Endodermal cell (in vitro differentiated cells): ENCODE data around the gene ATP1B1. TPM values are rescaled to one million over a fixed set of nuclear protein-coding genes. Genes with fewer than 3 reads are reported as not detected.
A peak's percentile ranks its signal among the peaks of the same experiment; 100 is the strongest.

Source experiments
- DNase-seq: peaks from one replicate; pipeline ENCODE4 v3.0.0-alpha.2; 2017
- H3K27ac ChIP-seq: 2 replicates; pipeline ENCODE4 v1.5.1; 2013; ENCODE audit warnings: mild to moderate bottlenecking, low read depth, low read length, moderate library complexity
- H3K27me3 ChIP-seq: 2 replicates; pipeline ENCODE4 v1.6.1; 2013; ENCODE audit warnings: mild to moderate bottlenecking, low read length, moderate library complexity; ENCODE audit not compliant: insufficient read depth, control insufficient read depth, poor library complexity, severe bottlenecking
- H3K36me3 ChIP-seq: 2 replicates; pipeline ENCODE4 v1.7.0; 2013; ENCODE audit warnings: mild to moderate bottlenecking, low read length, moderate library complexity; ENCODE audit not compliant: control insufficient read depth, insufficient read depth
- H3K4me1 ChIP-seq: one replicate; pipeline ENCODE4 v1.7.0; 2013; ENCODE audit warnings: low read length; ENCODE audit not compliant: control insufficient read depth, insufficient read depth
- H3K4me3 ChIP-seq: 2 replicates; pipeline ENCODE4 v1.5.1; 2013; ENCODE audit warnings: mild to moderate bottlenecking, low read length, moderate library complexity
- H3K9ac ChIP-seq: 2 replicates; pipeline ENCODE4 v1.6.1; 2013; ENCODE audit warnings: mild to moderate bottlenecking, low read length, moderate library complexity; ENCODE audit not compliant: poor library complexity, severe bottlenecking; ENCODE audit errors: extremely low read depth
- H3K9me3 ChIP-seq: 2 replicates; pipeline ENCODE4 v1.6.1; 2013; ENCODE audit warnings: mild to moderate bottlenecking, low read length, moderate library complexity; ENCODE audit not compliant: control insufficient read depth
- H3K27ac Mint-ChIP-seq: 2 replicates; pipeline ENCODE4 v1.8.0; 2020; ENCODE audit warnings: mixed read lengths
- H3K27me3 Mint-ChIP-seq: 2 replicates; pipeline ENCODE4 v1.8.0; 2021; ENCODE audit warnings: mild to moderate bottlenecking, mixed read lengths; ENCODE audit not compliant: insufficient read depth
- H3K36me3 Mint-ChIP-seq: 2 replicates; pipeline ENCODE4 v1.8.0; 2020; ENCODE audit warnings: low read depth, mixed read lengths
- H3K4me1 Mint-ChIP-seq: 2 replicates; pipeline ENCODE4 v1.8.0; 2020; ENCODE audit warnings: mixed read lengths
- H3K4me3 Mint-ChIP-seq: 2 replicates; pipeline ENCODE4 v1.8.0; 2020; ENCODE audit warnings: mild to moderate bottlenecking, moderate library complexity, mixed read lengths
- H3K9me3 Mint-ChIP-seq: 2 replicates; pipeline ENCODE4 v1.8.0; 2020; ENCODE audit warnings: mild to moderate bottlenecking, mixed read lengths
- CTCF ChIP-seq: fragments of 200-600 bp; sonication (generic); conservative IDR thresholded peaks from 2 replicates; pipeline ENCODE4 v1.5.0; 2021; ENCODE audit warnings: antibody characterized with exemption, mild to moderate bottlenecking
- WGBS, 2 experiments: methylation state at CpG; one replicate each; pipeline versions ENCODE4 v1.1.5 to v1.1.7; 2013; ENCODE audit warnings: missing lambda C conversion rate in 2 of 2, mixed read lengths in 1 of 2; ENCODE audit not compliant: insufficient coverage in 1 of 2, insufficient read length in 1 of 2; 5-methylcytosine and 5-hydroxymethylcytosine counted together
- long read RNA-seq, 4 experiments: library from polyadenylated mRNA in 2 of 4; library from RNA in 1 of 4; library from capped mRNA in 1 of 4; stranded (forward) in 3 of 4; unstranded in 1 of 4; transcript quantifications; one replicate each; pipeline ENCODE4 v2.0.0, GENCODE V29; 2020 to 2021; ENCODE audit warnings: inconsistent platforms in 1 of 4
- polyA plus RNA-seq, 2 experiments: library from polyadenylated mRNA; stranded (reverse); fragments of 50-300 nt; gene quantifications; one replicate each; pipeline ENCODE4 v1.2.3, GENCODE V29; 2013
- total RNA-seq, 2 donors: library from RNA; stranded (reverse); fragmentation: NEBNext Ultra II Directional in 1 of 2; extraction: Animal tissue kit (Norgen Biotek cat#: 25700) in 1 of 2; gene quantifications; 2 replicates in 1 of 2; 3 replicates in 1 of 2; pipeline ENCODE4 v1.2.1, GENCODE V29; 2021

ATP1B1 gene
- 10 to 100 TPM; 49.9 to 56.3 TPM for total RNA-seq
- polyA plus RNA-seq (2013, experiment 1 of 2) = 68.1 TPM
- polyA plus RNA-seq (2013, experiment 2 of 2) = 67.6 TPM
- long read RNA-seq, experiment 1, partial matches to known transcripts = 11 of 20 reads
- long read RNA-seq, experiment 1, other reads (novel, unspliced or antisense) = 9 of 20 reads
- long read RNA-seq, experiment 2, transcript ATP1B1-201 (6 exons, 1,883 nt) = major isoform, 22 of 25 reads
- long read RNA-seq, experiment 2, partial matches to known transcripts = 0 of 25 reads
- long read RNA-seq, experiment 2, other reads (novel, unspliced or antisense) = 3 of 25 reads
- long read RNA-seq, experiment 3, transcript ATP1B1-201 (6 exons, 1,883 nt) = major isoform, 62 of 66 reads
- long read RNA-seq, experiment 3, partial matches to known transcripts = 1 of 66 reads
- long read RNA-seq, experiment 3, other reads (novel, unspliced or antisense) = 3 of 66 reads
- long read RNA-seq, experiment 4, partial matches to known transcripts = 0 of 3 reads
- long read RNA-seq, experiment 4, other reads (novel, unspliced or antisense) = 2 of 3 reads

- Histone ChIP-seq H3K9ac (peak within 1 kb of the TSS; percentile 81), H3K27me3 (peaks cover 20% of the 10 kb centered on the region), H3K36me3 (peaks cover 3% of the 10 kb centered on the region), H3K4me1 (peaks cover 10% of the 10 kb centered on the region), H3K4me3 (peak within 1 kb of the TSS; percentile 99), H3K27ac (peak within 1 kb of the TSS; percentile 96), H3K9me3 (no peaks in the 10 kb centered on the region)
- DNase-seq = peak; percentile 97
- WGBS, 2 experiments = 0% methylated on average over 13 to 85 of the region's 100 CpGs
- TF ChIP-seq CTCF = peak; percentile 62
- peaks cover under 1% of the 10 kb centered on the region for H3K36me3 Mint-ChIP-seq
- H3K9me3 Mint-ChIP-seq = no peaks in the 10 kb centered on the region
- H3K27me3 Mint-ChIP-seq = no peaks in the 10 kb centered on the region
- H3K4me1 Mint-ChIP-seq = peaks cover 48% of the 10 kb centered on the region
- H3K27ac Mint-ChIP-seq = peak within 1 kb of the TSS; percentile 90
- H3K4me3 Mint-ChIP-seq = peak within 1 kb of the TSS; percentile 76
These were observed at the start of gene ATP1B1 for GRCh38 chr1:169106095-169106920. ATP1B1 (plus strand) TSS chr1:169106690; CDS start chr1:169106830, 140 bp downstream.

- Mint-ChIP-seq H3K4me3 (no peak overlapping the region), H3K9me3 (peaks cover 7% of the 10 kb centered on the region), H3K4me1 (peaks cover 10% of the 10 kb centered on the region), H3K36me3 (no peaks in the 10 kb centered on the region), H3K27ac (no peak overlapping the region), H3K27me3 (peaks cover 2% of the 10 kb centered on the region)
- Histone ChIP-seq H3K9me3 (peaks cover 15% of the 10 kb centered on the region), H3K27me3 (no peaks in the 10 kb centered on the region), H3K4me3 (no peak overlapping the region), H3K4me1 (no peaks in the 10 kb centered on the region), H3K9ac (no peak overlapping the region), H3K36me3 (no peaks in the 10 kb centered on the region), H3K27ac (no peak overlapping the region)
- TF ChIP-seq CTCF = no peak
- 90 to 100% methylated on average over 1 of the region's 1 CpG for WGBS, 2 experiments
- DNase-seq = no peak
These were observed 47.1 kb upstream of the ATP1B1 start for GRCh38 chr1:169059421-169059820.

GRCh38 chr1:169060043-169060722, 46.3 kb upstream of the ATP1B1 start:
- Mint-ChIP-seq H3K4me1 (peaks cover 10% of the 10 kb centered on the region), H3K9me3 (peaks cover 7% of the 10 kb centered on the region), H3K4me3 (no peak overlapping the region), H3K36me3 (no peaks in the 10 kb centered on the region), H3K27me3 (no peaks in the 10 kb centered on the region), H3K27ac (peak overlapping the region; percentile 32)
- no peak overlapping the region for H3K4me3 ChIP-seq
- no peaks in the 10 kb centered on the region for H3K27me3 ChIP-seq
- no peaks in the 10 kb centered on the region for H3K4me1 ChIP-seq
- no peak for TF ChIP-seq CTCF
- DNase-seq = no peak
- H3K27ac ChIP-seq = no peak overlapping the region
- no peak overlapping the region for H3K9ac ChIP-seq
- no peaks in the 10 kb centered on the region for H3K36me3 ChIP-seq
- peaks cover 15% of the 10 kb centered on the region for H3K9me3 ChIP-seq
- 92 to 95% methylated on average over 2 to 9 of the region's 9 CpGs for WGBS, 2 experiments
